GM19395 (cell line): Measurements from ENCODE around the gene LMO4.
A peak's percentile ranks its signal among the peaks of the same experiment; 100 is the strongest.

Experiments
- ATAC-seq: cut with Tn5 transposase; IDR thresholded peaks from one replicate; pipeline ENCODE4 v1.9.1; 2021; ENCODE audit warnings: mild to moderate bottlenecking, moderate library complexity; ENCODE audit not compliant: unreplicated experiment

LMO4 gene

DNA sequence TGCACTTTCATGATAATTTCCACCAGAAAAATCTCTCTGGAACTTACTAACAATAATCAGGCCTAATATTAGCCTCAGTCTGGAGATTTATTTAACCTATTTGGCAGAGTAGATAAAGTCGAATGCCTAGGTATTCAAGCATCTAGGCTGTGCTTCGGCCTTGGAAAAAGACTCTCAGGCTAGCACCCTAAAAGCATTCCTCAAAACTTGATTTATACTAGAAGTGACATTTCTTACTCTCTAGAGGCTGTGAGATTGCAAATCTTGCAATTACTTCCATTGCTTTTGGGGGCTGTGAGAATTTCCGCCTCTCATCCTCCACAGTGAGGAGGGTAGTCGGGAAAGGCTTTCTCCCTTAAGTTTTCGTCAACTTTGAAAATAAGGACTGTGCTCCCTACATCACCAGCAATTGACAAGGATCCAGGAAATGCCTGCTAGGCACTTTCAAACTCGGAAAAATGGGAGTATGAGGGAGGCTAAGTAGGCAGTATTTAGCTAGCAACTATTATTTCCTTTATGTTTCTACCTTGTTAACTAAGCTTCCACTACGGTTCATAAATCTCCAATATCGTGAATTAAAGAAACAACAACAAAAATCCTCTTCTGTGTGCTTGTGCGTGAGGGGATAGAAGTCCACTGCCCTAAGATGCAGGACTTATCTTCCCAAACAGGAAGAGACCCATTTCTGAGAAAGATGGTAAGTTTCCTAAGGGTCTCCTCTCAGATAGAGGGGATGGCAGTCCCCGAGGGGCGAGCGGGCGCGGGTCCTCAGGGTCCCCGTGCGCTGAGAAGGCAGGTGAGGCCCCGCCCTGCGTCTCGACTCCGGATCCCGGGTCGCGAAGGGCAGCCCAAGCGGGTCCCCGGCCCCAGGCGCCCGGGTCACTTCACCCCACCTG is 1.1 kb upstream of the LMO4 start:
- no peak for ATAC-seq

DNA sequence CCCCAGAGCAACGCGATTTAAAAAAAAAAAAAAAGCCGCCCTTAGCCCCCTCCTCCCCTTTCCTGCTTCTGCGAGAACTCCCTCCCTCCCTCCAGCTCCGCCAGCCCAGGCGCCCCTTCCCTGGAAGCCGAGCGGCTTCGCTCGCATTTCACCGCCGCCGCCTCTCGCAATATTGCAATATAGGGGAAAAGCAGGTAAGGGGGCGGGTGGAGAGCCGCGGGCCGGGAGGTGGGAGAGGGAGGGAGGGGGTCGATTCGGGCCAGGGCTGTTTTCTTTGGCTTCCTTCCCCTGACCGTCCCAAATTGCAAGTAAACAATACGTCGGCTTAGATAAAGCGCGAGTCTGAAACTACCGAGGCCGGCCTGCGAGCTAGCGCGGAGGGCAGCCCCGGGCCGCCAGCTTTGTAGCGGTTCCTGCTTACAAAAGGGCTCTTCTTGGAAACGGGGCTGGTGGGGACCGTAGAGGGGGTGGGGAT is 408 bp downstream of the LMO4 start:
- no peak for ATAC-seq

DNA sequence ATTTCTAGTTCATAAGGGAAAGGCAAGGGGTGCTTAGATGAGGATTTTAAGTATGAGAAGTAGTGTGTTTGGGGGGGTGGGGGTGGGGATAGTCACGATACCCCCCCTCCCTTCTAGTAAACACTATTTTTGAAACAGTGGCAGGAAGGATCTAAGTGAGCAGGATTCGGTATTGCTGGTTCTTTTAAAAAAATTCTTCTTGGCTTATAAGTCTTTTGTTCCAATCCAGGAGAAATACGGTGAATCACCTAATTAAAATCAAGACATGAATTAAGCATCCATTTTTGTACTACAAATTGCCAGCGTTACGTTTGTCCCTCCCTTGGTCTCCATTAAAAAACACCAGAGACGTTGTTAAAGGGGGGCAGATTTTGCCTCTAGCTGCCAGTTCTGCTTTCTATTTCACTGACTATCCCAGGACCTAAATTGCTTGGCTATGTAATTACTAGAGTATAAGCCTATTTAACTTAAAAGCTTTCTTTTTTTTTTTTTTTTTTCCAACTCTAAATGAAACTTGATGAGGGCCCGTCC is 911 bp downstream of the LMO4 start:
- ATAC-seq: no peak

DNA sequence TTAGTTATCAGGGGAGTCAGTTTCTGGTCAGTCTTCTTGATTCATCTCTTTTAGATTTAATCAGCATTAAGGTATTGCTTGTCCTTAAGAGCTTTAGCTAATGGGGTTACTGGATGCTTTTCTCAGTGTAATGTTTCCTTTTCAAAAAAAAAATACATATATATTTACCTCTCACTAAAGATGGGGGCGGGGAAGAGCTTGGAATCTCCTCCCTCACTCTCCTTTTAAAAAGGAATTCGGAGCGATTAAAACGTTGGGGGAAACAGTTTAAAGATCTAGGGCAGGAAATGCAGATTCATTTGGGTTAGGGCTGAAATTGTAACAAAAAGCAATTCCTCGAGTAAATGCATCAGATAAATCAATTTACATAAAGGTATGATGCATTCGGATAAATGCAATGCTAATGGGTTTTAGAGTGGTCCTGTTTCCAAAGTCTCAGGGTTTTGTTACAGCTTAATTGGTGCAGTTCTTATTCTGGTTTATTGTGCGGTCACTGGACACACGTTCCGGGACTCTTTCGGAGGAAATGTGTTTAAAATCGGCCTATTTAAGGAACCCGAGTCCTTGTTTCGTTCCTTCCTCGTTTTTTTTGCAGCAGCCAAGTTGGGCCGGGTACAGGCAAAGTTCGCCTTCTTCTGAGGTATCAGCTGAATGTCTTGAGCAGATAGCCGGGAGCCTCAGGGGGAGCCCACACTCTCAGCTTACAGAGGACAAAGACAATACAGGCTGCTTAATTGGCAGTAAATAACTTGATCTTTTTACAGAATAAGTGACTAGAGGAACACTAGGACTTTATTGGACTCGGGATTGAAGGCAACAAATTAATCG is 1.6 kb downstream of the LMO4 start:
- no peak for ATAC-seq

DNA sequence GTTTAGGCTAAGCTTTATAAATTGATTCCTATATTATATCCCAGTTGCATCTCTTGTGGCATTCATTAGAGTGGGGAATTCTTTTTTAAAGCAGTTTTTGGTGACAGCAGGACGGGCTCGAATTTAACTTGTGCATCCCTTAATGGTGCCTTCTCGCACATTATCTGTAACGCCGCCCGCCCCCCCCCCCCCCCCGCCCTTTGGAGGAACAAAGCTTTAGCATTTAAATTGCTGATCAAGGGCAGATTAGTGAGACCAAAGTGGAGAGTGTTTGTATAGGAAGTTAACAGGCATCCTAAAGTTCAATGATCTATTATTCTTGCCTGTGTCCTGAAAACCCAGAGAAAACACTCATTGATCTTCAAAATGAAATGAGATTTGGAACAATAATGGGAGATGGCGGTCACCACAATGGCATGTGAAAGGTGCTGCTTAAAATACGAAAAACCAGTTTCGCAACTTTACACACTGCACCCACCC is 2.2 kb downstream of the LMO4 start:
- ATAC-seq: no peak

DNA sequence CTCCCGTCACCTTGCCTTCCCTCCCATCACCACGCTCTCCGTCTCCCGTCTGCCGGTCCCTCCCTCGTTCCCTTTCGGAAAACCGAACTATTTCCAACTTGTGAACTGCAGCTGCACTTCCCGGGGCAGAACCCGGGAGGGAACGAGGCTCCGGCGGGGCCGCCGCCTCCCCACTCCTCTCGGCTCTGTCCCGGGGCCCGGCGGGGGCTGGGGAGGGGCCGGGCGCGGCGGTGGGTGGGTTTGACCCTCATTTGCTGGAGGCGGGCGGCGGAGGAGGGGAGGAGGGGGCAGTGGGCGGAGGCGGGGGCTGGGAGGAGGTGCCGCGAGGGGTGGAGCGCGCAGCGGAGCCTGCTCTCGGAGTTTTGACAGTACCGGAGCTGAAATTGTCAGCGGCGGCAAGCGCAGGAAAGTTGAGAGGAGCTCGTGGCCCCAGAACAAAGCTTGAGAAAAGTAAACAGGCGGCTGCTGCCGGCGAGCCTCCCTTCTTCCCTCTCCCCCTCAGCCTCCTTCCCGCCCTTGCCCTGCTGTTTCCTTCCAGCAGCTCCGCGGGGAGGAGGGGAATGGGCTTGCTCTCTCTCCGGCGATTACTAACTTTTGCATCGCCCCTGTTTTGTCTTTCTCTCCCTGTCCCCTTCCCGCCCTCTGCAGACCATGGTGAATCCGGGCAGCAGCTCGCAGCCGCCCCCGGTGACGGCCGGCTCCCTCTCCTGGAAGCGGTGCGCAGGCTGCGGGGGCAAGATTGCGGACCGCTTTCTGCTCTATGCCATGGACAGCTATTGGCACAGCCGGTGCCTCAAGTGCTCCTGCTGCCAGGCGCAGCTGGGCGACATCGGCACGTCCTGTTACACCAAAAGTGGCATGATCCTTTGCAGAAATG is 2.9 kb downstream of the LMO4 start:
- peak; percentile 21 for ATAC-seq

DNA sequence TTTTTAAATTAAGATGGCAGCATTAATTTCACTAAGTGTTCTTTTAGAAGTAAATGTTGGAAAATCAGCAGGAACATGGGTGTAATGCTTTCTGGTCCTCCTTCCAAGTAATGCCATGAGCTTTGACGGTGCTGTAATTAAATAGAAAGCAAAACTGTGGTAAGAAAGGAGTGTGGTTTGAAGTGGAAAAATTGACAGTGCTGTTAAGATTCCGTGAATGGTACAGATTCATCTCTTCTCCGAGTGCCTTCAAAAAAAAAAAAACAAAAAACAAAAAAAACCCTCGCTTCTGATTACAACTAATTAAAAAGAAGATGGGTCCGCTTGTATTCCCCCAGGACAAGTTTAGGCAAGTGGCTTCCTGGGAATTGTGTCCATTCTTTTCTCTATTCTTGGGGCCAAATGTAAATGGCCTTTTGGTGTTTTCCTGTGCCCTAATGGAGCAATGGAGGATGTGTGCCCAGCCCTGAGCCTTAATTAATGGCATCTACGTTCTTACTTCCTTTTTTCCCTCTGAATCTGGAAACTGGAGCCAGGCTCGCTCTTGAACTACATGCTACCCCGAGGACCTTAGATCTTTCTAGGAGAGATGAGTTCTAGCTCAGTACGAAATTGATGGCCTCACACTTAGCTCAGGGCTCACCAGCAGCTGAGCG is 5.1 kb downstream of the LMO4 start:
- ATAC-seq: peak; percentile 26

DNA sequence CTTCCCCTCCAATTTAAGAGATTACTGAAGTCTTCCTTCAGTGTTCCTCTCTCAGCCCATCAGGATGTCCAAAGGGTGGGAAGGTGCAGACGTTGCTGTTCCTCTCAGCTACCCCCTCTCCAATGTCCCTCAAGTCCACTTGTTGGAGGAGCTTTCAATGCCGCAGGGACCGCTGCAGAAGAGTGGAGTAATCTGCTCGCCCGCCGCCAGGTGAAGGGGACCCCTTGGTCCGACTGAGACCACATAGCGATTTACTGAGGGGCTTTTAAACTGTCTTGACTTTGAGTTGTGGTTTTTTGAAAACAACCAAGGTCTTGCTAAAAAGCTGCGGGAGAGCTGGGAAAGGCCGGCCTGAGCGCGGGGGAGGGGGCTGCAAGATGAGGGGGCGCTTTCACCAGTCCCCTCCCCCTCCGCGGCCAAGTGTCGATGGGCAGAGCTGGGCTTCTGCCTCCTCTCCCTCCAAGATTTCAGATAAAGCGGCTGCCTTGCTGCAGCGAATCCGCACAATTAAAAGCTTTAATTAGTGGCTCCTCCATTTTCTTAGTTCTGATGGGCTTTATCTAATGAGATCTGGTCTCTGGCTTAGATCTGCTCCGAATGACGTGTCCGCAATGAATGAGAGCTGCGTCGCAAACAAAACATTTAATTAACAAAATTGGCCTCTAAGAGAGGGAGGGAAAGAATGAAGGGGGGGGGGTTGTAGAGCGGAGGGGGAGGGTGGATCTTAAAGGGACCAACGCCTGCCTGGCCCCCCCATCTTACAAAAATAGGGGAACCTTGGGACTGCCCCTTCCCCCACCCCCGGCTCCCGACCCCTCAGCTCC is 5.9 kb downstream of the LMO4 start:
- ATAC-seq: peak; percentile 0

DNA sequence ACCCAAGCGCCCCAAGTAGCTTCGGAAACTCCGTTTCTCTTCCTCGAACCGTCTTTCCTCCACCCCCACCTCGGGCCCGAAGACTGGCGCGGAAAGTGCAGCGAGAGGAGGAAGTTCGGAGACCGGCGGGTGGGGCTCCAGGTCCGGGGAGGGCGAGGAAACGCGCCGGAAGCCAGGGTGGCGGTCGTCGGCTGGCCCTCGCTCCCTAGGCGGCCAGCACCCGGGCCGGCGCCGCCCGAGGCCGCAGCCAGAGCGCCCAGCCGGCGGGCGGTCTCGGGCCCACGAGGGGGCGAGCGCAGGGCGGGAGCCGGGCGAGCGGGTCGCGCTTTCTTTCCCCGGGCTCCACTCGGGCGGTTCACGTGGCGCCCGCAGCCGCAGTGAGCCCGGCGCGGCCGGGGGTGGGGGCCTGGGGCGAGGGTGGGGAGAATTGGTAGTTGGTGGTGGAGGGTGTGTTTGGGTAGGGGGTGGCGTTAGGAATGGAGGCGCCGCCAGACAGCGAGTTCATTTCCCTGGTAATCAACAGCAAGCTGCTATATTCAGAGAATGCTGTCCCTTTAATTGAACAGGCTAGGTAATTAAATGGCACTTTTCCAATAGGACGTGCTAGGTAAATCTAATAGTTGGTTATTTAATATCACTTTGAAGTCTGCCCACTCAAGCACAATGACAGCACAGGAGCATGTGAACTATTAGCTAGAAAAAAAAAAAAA is 6.7 kb downstream of the LMO4 start:
- peak; percentile 51 for ATAC-seq

DNA sequence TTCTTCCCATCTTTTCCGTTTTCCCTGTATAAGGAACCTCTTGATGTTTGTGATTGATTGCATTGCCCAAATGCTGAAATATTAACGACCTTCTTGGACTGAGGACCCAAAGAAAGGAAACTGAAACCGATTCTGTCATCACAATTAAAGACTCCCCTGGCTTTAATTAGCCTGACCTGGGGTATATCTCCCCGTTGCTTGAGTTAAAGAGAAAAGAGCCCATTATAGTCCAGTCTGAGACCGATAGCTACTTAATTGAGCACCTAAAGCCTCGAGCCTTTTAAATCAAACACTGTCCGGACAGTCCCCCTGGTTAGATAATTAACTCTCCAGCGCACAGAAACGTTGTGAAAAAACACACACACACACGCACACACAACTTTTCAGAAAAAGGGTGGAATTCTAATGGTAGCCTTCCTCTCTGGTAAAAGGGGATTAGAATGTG is 8.0 kb downstream of the LMO4 start:
- ATAC-seq: no peak

DNA sequence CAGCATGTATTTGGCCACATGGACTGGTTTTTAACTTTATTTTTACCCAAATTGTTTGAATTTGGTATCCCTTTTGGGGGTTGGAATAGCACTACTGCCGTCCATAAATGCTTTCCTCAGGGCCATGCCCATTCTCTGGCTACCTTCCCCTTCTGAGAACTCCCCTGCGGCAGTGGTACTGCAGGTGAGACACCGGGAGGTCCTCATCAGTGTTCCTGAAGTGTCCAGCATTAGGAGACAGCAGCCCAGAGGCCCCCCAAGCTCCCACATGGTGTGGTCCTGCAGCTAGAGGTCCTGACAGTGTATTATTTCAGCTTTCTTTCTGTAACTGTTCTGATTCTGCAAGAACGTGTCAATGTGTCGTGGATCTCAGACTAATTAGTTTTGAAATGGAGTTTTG is 8.9 kb downstream of the LMO4 start:
- ATAC-seq: no peak

DNA sequence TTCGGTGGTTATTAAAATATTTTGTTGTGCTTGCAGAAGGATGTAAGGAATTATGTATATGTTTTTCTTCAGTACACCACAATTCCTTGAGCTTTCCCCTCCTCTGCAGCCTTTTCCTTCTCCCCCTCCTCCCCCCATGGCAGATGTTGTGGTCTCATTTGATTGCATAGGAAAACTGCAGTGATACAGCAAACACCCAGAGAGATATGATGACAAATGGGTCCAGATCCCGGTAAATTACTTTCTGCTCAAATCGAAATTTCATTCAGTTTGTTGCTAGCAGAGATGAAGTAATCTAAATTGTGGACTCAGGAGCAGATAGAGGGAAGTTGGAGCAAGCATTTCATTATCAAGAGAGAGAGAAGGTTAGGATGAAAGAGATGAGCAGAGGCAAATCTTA is 9.9 kb downstream of the LMO4 start:
- no peak for ATAC-seq

DNA sequence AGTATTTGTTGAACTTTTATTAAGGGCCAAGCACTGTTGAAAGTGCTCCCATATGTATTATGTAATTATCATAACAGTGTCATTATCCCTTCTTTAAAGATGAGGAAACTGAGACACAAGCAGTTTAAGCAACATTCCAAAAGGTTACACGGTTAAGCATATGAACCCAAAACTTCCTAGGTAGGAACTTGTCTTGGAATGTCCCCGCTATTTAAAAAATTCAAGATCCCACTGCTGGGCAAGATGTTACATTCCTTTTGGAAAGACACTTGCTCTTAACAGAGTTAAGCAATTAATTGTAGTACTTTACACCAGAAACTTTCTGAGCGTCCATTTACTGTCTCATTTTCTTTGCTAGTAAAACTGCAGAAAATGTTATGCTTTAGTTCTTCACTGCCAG is 15.6 kb downstream of the LMO4 start:
- ATAC-seq: no peak

DNA sequence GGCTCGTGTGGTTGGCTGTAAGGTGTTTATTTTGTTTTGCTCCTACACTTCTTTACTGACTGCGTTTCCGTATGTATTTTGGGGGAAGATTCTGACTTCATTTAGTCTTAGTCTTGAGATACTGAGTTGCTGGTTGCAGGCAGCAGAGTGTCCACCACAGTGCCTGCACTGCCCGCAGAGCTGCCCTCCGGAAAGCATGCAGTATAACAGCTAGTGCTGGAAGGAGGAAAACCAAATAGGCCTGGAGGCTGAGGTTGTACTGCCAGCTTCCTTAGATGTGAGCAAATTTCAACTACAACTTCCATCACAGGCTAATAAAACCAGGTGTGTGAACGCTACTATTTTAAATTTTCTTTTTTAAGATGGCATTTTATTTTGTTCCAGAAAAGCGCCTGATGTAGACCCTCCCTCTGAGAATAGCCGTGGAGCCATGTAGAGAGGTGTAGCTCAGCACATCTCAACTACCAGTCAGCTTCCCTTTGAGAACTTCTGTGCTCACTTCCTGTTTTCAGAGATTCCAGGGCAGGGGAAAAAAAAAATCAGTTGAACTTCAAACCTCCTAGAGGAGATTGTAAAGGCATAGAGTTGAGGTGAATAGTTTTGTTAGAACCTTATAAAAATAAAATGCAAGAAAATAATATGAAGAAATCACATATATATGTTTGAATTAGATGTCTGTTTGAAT is 17.6 kb downstream of the LMO4 start:
- ATAC-seq: no peak

DNA sequence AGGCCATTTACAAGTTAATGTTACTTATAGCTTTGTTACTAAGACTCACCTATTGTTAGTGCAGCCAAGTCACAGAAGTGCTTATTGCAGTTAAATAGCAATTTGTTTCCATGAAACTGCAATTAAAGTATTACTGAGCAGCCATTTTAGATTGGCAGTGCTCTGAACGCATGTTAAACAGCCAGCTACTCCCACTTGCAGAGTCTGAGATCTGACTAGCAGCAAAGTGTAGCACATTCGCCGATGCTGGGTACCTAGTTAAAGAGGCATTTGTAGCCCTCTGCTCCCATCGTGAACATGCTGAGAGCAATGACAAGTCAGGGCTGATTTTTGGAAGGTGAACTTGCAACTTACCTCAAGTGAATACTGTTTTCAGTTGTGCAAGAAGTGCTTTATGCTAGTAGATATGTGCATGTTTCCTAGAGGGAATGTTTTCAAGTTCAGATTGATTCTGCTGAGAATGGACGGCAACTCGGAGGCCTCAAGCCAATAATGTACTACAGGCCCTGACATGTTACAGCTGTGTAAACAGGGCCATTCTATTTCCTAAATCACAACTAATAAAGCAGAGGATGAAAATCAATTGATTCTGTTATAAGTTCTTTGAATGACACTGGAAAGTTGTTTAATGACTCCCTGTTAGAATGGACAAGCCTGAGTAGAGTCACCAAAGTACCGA is 19.8 kb downstream of the LMO4 start:
- no peak for ATAC-seq

DNA sequence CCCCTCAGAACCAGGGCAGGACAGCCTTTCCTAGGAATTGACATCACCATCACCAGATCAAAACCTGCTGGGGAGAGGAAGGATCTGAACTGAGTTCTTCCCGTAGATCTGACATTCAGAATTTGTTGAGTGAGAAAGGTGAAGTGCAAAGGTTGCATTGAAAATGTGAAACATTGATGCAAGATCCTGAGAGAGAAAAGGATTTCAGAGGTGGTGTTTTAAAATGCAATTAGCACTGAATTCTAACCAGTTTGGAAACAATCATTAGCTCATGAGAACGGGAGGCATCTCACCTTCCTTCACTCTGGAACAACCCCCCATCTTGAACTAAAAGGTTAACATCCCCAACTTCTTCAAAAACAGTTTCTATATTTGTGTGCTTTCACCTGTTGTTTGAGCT is 20.4 kb downstream of the LMO4 start:
- no peak for ATAC-seq

DNA sequence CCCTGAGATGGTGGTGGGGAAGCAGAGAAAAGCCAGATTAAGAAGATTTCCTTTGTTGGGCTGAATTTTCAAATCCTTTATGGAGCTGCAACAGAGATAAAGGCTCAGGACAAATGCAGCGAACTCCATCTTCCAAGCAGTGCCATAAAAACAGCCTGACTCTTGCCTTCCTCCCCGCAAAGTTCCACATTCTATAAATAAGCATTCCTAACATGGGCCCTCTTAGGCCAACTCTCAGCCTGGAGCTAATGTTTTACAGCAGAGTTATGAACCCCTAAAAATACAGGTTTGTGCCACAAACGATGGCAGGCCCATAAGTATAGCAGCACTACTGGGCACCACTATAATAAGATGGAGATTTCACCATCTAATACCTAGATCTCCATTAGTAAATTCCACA is 27.2 kb downstream of the LMO4 start:
- ATAC-seq: no peak
